Measurements from ENCODE around the gene MANSC4. TPM values are rescaled to one million over a fixed set of nuclear protein-coding genes. Genes with fewer than 3 reads are reported as not detected.

Gene MANSC4
- total RNA-seq, 1 experiment from 2014 or later, result not detected

DNA sequence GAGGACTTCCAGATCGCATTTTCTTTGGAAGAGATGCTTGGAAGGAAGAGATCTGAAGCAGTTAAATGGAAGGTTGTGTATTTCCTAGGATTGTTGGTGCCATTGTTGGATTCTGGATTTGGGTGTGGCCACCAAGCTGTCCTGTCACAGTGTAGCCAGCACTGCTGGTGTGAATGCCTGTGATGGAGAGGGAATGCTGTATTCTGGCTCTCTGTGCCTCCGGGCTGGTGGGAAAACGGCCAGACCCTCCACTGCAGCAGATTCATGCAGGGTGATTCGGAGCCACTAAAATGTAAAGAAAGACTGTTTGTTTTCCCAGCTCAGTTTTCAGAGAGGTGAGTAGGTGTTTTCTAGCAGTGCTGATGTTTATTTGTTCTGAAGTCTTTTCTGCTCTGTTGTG lies 30.7 kb upstream of the MANSC4 start:
- Mint-ChIP-seq H3K27me3 (ENCODE audit: low read depth) (no peaks in the 10 kb centered on the region; the same call in 1 of the 2 replicates), H3K4me3 (no peak overlapping the region), H3K9me3 (peaks cover 15% of the 10 kb centered on the region), H3K27ac (no peak overlapping the region), H3K36me3 (no peaks in the 10 kb centered on the region), H3K4me1 (peaks cover 9% of the 10 kb centered on the region)
- ChIA-PET CTCF (interaction anchor here (2.9 kb wide), 1 partner anchor 11 kb away, joined by 12 read pairs; no protein-coding TSS in a partner anchor), POLR2A (no interaction called here)
- no peak for ATAC-seq
- TF ChIP-seq, protein P1, sequence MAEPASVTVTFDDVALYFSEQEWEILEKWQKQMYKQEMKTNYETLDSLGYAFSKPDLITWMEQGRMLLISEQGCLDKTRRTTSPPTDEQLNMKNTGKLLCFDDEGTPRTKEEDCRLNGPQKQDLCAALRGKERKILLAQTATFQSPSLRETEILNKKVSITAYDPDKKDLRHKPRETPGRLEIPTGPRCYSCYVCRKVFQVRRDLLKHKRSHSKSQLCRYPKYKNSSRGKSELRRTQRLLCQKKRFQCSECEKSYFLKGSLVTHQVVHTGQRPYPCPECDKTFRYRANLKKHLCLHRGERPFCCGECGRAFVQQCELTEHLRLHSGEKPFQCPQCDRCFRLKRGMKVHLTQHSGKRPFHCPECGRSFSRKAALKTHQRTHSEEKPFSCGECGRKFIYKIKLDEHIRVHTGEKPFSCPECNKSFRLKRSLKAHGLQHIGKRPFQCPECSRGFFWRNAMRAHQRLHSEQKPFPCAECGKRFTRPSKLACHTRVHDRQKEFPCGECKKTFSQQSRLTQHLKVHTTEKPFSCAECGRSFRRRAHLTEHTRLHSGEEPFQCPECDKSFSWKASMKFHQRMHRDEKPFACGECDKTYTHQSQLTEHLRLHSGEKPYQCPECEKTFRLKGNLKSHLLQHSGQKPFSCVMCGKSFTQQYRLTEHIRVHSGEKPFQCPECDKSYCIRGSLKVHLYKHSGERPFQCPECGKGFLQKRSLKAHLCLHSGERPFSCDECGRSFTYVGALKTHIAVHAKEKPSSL (CRISPR knock-in tag; conservative IDR thresholded peaks at IDR 0.05), result no peak
- TF ChIP-seq OVOL2 (CRISPR knock-in tag; IDR thresholded peaks at IDR 0.05; ENCODE audit: borderline replicate concordance) (no peak), ZNF423 (CRISPR knock-in tag; IDR thresholded peaks at IDR 0.05) (no peak), NR3C1 (CRISPR knock-in tag; conservative IDR thresholded peaks at IDR 0.05; ENCODE audit: low read depth) (no peak), ZNF121 (CRISPR knock-in tag; IDR thresholded peaks at IDR 0.05) (no peak)
- TF ChIP-seq, protein P2, sequence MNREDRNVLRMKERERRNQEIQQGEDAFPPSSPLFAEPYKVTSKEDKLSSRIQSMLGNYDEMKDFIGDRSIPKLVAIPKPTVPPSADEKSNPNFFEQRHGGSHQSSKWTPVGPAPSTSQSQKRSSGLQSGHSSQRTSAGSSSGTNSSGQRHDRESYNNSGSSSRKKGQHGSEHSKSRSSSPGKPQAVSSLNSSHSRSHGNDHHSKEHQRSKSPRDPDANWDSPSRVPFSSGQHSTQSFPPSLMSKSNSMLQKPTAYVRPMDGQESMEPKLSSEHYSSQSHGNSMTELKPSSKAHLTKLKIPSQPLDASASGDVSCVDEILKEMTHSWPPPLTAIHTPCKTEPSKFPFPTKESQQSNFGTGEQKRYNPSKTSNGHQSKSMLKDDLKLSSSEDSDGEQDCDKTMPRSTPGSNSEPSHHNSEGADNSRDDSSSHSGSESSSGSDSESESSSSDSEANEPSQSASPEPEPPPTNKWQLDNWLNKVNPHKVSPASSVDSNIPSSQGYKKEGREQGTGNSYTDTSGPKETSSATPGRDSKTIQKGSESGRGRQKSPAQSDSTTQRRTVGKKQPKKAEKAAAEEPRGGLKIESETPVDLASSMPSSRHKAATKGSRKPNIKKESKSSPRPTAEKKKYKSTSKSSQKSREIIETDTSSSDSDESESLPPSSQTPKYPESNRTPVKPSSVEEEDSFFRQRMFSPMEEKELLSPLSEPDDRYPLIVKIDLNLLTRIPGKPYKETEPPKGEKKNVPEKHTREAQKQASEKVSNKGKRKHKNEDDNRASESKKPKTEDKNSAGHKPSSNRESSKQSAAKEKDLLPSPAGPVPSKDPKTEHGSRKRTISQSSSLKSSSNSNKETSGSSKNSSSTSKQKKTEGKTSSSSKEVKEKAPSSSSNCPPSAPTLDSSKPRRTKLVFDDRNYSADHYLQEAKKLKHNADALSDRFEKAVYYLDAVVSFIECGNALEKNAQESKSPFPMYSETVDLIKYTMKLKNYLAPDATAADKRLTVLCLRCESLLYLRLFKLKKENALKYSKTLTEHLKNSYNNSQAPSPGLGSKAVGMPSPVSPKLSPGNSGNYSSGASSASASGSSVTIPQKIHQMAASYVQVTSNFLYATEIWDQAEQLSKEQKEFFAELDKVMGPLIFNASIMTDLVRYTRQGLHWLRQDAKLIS (CRISPR knock-in tag; IDR thresholded peaks at IDR 0.05; ENCODE audit: borderline replicate concordance), result no peak
- TF ChIP-seq, protein P3, sequence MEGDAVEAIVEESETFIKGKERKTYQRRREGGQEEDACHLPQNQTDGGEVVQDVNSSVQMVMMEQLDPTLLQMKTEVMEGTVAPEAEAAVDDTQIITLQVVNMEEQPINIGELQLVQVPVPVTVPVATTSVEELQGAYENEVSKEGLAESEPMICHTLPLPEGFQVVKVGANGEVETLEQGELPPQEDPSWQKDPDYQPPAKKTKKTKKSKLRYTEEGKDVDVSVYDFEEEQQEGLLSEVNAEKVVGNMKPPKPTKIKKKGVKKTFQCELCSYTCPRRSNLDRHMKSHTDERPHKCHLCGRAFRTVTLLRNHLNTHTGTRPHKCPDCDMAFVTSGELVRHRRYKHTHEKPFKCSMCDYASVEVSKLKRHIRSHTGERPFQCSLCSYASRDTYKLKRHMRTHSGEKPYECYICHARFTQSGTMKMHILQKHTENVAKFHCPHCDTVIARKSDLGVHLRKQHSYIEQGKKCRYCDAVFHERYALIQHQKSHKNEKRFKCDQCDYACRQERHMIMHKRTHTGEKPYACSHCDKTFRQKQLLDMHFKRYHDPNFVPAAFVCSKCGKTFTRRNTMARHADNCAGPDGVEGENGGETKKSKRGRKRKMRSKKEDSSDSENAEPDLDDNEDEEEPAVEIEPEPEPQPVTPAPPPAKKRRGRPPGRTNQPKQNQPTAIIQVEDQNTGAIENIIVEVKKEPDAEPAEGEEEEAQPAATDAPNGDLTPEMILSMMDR (IDR thresholded peaks at IDR 0.05), result no peak
- TF ChIP-seq, protein P4, sequence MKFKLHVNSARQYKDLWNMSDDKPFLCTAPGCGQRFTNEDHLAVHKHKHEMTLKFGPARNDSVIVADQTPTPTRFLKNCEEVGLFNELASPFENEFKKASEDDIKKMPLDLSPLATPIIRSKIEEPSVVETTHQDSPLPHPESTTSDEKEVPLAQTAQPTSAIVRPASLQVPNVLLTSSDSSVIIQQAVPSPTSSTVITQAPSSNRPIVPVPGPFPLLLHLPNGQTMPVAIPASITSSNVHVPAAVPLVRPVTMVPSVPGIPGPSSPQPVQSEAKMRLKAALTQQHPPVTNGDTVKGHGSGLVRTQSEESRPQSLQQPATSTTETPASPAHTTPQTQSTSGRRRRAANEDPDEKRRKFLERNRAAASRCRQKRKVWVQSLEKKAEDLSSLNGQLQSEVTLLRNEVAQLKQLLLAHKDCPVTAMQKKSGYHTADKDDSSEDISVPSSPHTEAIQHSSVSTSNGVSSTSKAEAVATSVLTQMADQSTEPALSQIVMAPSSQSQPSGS (CRISPR knock-in tag; IDR thresholded peaks at IDR 0.05; ENCODE audit: borderline replicate concordance, low read depth), result no peak
- DNase-seq (ENCODE audit: low spot score), result no peak

DNA sequence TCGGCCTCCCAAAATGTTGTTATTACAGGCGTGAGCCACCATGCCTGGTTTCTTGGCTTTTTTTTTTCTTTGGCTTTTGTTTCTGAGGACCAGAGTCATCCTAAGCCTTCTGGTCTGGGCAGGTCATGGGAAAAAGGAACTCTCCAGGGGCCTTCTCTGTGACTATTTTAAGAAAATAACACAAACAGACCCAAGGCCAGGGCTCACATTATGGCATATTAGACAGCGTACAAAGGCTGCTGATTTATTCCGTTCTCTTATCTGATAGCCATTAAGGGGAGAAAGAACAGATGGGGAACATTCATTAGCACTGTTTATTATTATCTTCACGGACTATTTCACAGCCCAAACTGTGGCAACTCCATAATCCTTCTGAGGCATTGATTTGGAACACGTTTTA lies 28.8 kb upstream of the MANSC4 start:
- TF ChIP-seq MXD4 (CRISPR knock-in tag; IDR thresholded peaks at IDR 0.05; ENCODE audit: borderline replicate concordance), result no peak
- Mint-ChIP-seq H3K4me3 (no peak overlapping the region), H3K4me1 (peaks cover 6% of the 10 kb centered on the region), H3K27me3 (ENCODE audit: low read depth) (no peaks in the 10 kb centered on the region; the same call in 1 of the 2 replicates), H3K27ac (no peak overlapping the region), H3K9me3 (peaks cover 7% of the 10 kb centered on the region), H3K36me3 (no peaks in the 10 kb centered on the region)
- no peak for DNase-seq (ENCODE audit: low spot score)
- no peak for ATAC-seq
- ChIA-PET POLR2A (interaction anchor here (0.6 kb wide), 1 partner anchor 192 kb away, joined by 3 read pairs; no protein-coding TSS in a partner anchor), CTCF (no interaction called here)

DNA sequence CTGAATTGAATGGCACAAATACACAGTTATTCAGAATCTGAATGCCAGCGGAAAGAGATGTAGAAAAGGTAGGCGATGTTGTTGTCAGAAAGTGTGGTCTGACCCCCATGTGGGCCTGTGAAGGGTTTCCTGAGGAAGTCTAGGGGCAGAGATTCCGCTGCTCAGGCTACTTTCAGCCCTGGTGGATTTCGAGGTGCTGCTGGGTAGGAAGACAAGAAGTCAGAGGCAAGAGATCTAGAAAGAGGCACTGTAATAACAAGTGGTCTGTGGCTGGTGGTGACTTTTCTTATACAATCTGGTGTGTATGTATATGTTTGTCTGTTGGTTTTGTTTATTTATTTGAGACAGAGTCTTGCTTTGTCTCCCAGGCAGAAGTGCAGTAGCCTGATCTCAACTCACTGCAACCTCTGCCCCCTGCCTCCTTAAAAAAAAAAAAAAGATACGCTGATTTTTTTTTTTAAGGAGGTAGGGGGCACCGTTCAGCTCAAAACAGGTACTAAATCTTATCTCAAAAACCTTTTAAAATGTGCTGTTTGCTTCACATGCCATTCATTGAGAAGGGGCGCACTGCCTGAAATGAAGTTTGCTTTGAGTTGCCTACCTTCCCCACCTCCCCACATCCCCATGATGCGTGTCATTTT lies 27.1 kb upstream of the MANSC4 start:
- ATAC-seq (peak; percentile 61), DNase-seq (ENCODE audit: low spot score) (no peak)
- peaks cover under 1% of the 10 kb centered on the region; the same call in 1 of the 2 replicates for H3K9me3 Mint-ChIP-seq
- CTCF ChIA-PET, result interaction anchor here (0.6 to 1.0 kb wide), 5 partner anchors 11 to 1481 kb away, joined by 3 to 5 read pairs (median 3); no protein-coding TSS in a partner anchor
- H3K36me3 Mint-ChIP-seq, result no peaks in the 10 kb centered on the region
- H3K4me1 Mint-ChIP-seq, result peaks cover 6% of the 10 kb centered on the region
- H3K27me3 Mint-ChIP-seq (ENCODE audit: low read depth), result no peaks in the 10 kb centered on the region
- POLR2A ChIA-PET, result no interaction called here
- H3K4me3 Mint-ChIP-seq, result no peak overlapping the region
- no peak overlapping the region for H3K27ac Mint-ChIP-seq
- TF ChIP-seq, protein P5, sequence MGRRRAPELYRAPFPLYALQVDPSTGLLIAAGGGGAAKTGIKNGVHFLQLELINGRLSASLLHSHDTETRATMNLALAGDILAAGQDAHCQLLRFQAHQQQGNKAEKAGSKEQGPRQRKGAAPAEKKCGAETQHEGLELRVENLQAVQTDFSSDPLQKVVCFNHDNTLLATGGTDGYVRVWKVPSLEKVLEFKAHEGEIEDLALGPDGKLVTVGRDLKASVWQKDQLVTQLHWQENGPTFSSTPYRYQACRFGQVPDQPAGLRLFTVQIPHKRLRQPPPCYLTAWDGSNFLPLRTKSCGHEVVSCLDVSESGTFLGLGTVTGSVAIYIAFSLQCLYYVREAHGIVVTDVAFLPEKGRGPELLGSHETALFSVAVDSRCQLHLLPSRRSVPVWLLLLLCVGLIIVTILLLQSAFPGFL (CRISPR knock-in tag; IDR thresholded peaks at IDR 0.05; ENCODE audit: borderline replicate concordance), result no peak
- TF ChIP-seq NR2C2 (CRISPR knock-in tag; IDR thresholded peaks at IDR 0.05) (no peak), ATF1 (CRISPR knock-in tag; IDR thresholded peaks at IDR 0.05) (no peak), SMAD4 (CRISPR knock-in tag; IDR thresholded peaks at IDR 0.05) (no peak), GTF2I (CRISPR knock-in tag; conservative IDR thresholded peaks at IDR 0.05) (no peak), MYBL2 (CRISPR knock-in tag; IDR thresholded peaks at IDR 0.05) (no peak), ZNF232 (CRISPR knock-in tag; IDR thresholded peaks at IDR 0.05) (no peak), ZNF121 (CRISPR knock-in tag; IDR thresholded peaks at IDR 0.05) (no peak), ZNF219 (CRISPR knock-in tag; IDR thresholded peaks at IDR 0.05; ENCODE audit: borderline replicate concordance) (no peak), JAZF1 (CRISPR knock-in tag; IDR thresholded peaks at IDR 0.05) (no peak), CREB1 (CRISPR knock-in tag; IDR thresholded peaks at IDR 0.05) (no peak), NR1H2 (CRISPR knock-in tag; IDR thresholded peaks at IDR 0.05) (no peak)
- TF ChIP-seq, protein P6, sequence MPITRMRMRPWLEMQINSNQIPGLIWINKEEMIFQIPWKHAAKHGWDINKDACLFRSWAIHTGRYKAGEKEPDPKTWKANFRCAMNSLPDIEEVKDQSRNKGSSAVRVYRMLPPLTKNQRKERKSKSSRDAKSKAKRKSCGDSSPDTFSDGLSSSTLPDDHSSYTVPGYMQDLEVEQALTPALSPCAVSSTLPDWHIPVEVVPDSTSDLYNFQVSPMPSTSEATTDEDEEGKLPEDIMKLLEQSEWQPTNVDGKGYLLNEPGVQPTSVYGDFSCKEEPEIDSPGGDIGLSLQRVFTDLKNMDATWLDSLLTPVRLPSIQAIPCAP (CRISPR knock-in tag; IDR thresholded peaks at IDR 0.05), result no peak
